Measurements from ENCODE around the gene ZDHHC4.

GRCh38 chr7:6607651-6608051, 30.4 kb downstream of the ZDHHC4 start:
- TF ChIP-seq CTCF (conservative IDR thresholded peaks at IDR 0.05; ENCODE audit: low read depth, low read length) (no peak), EZH2phosphoT487 (IDR thresholded peaks at IDR 0.05; ENCODE audit: borderline replicate concordance, low read length) (no peak), EZH2 (IDR thresholded peaks at IDR 0.05; ENCODE audit: low read length, unreplicated experiment) (no peak)
